GM18526 (cell line): ENCODE results near the gene OR10A4.

ENCODE experiments used
- POLR2A ChIP-seq: IDR thresholded peaks from 3 replicates; pipeline ENCODE4 v1.6.1; 2011; ENCODE audit not compliant: insufficient read length; ENCODE audit errors: extremely low read depth

Gene OR10A4, protein sequence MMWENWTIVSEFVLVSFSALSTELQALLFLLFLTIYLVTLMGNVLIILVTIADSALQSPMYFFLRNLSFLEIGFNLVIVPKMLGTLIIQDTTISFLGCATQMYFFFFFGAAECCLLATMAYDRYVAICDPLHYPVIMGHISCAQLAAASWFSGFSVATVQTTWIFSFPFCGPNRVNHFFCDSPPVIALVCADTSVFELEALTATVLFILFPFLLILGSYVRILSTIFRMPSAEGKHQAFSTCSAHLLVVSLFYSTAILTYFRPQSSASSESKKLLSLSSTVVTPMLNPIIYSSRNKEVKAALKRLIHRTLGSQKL

DNA sequence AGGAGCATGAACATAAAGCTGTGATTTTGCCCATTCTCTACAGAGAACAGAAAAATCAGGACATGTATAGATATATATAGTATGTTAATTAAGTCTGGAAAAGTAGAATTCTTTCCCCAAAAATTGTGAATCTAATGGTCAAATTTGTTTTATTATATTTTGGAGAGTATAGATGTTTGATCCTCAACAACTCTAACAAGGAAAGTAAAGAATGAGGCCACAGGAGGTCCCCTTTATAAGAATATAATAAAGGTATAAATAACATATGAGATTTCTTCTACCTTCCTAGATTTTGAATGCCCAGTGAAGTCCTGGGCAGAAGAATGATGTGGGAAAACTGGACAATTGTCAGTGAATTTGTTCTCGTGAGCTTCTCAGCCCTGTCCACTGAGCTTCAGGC, at the start of gene OR10A4:
Gene OR10A4, plus strand, starts transcription at position 301 of the 400 bp plus-strand sequence. Its CDS starts 23 bp downstream, at position 324.
- TF ChIP-seq POLR2A: no peak

DNA sequence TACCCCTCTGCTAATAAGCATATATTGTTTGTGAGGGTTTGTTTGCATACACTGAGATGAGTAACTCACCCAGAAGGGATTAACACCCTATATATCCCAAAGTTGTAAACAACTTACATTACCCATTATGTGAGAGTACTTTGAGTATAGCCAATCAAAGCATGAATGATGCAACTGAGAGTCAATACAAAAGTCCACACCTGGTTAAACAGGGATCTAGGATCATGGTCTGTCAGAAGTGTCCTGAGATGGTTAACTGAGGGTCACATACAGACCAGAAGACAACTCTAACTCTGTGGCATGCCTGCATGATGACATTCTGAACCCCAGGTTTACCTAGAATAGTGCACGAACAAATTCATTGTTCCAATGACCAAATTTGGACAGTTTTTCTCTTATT, 48.3 kb upstream of the OR10A4 start:
- no peak for TF ChIP-seq POLR2A

DNA sequence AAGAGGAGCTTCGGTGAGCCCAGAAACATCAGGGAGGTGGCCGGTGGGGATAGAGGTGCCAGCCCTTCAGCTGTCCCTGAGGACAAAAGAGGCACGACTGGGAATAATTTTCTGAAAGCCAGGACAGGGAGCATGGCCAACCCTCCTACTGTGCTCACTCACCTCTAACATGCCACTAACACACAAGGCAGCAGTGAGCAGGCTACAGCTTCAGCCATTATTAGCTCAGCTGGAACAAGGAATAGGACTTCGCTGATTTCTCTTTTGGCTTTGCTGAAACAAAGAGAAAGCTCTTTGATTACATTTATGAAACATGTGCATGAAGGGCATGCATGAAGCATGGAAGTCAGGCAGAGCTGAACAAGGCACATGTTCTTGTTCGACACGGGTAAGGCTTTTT, 43.1 kb upstream of the OR10A4 start:
- TF ChIP-seq POLR2A: no peak

DNA sequence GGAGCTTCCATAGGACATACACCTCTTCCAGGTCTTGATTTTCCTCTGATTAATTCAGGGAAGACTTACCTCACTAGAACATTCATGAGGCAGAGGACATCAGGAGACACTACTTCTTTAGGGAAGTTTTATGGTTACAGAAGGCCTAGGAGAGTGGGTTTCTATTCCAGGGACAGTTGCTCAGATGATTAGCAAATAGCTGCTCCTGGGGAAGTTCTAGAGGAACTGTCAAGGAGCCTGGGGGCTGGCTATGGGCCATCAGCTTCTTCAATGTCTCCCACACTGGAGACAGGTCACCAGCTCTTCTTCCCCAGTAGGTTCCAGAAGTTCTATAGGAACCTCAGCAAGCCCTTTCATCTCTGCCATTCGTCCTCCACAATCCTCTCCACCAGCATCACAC, 42.4 kb upstream of the OR10A4 start:
- TF ChIP-seq POLR2A: no peak

DNA sequence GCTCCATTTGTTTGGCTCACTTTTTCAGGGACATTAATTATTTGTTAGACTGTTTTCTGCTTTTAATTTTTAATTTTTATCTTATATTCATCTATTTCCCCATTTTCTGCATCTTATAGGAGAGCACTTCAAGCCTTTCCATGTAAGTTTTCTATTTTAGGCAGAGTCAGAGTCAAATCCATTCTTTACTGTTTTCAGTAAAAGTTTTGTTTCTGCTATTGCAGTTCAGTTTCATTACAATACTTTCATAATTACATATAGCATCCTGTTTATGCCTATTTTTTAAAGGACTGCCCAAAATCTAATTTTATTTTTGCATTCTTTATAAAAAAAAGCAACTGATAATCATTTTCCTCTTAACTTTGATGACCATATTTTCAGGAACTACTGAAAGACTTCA, 34.7 kb upstream of the OR10A4 start:
- no peak for TF ChIP-seq POLR2A

DNA sequence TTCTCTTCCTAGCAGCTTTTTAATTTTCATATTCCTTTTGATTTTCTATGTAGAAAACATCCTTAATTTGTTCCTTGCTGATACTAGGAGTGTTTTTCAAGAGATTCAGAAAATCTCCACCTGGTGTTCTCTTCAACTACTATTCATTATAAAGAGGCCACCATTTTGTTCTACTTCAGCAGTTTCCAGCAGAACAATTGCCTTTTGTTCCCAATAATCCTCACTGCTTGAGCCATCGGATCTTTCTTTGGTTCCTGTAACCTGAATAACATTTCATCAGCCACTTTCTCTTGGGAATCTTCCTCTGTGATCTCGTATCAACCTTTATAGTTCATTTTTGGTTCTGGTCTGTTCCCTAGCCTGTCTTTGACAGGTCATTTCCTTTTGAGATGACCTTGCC, 32.8 kb upstream of the OR10A4 start:
- TF ChIP-seq POLR2A: no peak

DNA sequence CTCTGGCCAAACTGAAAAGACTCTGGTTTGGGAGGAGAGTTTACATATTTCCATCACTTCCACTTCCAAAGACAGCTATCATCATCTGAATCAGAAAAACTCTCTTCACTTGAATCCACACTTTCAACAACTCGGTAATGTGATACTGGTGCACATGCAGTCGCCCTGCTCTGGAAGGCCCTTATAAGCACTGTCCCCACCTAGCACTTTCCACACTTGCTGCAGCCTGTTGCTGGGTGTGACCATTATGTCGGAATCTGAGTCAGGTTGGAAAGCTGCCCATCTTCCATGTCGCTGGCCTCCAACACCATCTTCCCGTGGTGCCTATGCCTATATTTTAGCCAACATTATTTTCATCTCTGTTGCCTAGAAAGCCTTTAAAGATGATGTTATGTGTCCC, 32.1 kb upstream of the OR10A4 start:
- no peak for TF ChIP-seq POLR2A

DNA sequence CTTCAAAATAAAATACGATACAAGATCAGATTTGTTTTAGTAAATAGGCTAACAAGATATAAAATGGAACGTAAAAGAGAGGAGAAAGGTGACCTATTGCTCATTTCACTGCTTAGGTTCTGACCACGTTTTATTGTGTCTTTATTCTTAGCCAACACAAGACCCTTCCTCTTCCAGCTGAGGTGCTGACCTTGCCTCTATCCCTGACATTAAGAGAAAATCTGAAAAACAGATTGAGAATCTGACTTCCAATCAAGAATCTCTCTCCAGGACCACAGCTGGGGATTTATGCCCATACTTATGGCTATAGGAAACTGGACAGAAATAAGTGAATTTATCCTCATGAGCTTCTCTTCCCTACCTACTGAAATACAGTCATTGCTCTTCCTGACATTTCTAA, 31.0 kb upstream of the OR10A4 start, which contains the start of gene OR10A5:
Gene OR10A5, plus strand, starts transcription at position 301 of the 400 bp plus-strand sequence. Its CDS starts 0 bp downstream, at position 301.
- no peak for TF ChIP-seq POLR2A

DNA sequence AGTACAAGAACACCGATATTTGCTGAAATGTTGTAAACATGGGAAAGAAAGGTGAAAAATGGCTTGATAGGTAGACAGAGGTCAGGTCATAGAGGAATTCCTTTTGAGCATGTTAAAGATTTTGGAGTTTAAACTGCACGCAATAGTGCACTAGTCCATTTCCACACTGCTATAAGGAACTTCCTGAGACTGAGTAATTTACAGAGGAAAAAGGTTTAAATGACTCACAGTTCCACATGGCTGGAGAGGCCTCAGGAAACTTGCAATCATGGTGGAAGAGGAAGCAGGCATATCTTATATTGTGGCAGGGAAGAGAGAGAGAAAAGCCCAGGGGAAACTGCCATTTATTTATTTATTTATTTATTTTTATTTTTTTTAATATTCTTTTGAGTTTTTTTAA, 25.9 kb upstream of the OR10A4 start:
- TF ChIP-seq POLR2A: no peak

DNA sequence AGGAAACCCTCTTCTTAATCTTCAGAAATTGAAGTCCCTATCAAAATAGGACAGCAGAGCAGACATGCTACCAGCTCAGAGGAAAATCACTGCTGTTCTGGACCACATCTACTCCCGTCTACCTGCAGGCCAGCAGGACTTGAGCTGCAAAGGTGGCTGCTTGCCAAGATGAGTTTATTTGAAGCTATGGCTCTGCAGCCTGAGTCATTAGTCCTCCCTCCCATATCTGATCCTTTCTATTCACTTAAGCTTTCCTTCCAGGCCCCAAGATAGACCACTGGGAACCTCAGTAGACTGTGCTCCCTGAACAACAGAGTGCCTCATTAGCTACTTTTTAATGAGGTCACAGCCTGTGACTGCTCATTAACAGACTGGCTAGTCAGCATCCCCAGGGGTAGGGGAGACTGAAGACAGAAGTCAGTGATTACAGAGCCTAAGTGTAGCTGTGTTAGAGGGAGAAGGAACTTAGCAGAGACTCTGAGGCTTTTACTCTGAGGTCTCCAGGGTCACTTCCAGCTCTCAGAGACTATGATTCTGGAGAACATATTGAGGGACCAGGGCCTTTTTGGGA, 20.4 kb upstream of the OR10A4 start:
- no peak for TF ChIP-seq POLR2A

DNA sequence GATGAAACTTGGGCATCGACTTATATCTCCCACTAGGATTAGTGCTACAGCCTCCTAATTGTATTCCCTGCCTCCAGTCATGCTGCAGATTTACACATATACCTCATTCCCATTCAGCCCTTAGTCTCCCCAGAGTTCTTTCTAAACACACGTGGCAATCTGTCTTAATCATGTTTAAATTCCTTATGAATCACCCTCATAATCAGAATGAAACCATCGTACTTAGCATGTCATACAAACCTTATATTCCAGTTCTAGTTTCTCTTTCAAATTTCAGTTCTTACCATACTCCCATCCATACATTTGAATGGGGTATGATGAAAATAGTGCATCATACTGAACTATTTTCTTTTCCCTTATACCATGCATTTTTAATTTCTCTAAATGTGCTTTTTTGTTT, 19.6 kb upstream of the OR10A4 start:
- no peak for TF ChIP-seq POLR2A

DNA sequence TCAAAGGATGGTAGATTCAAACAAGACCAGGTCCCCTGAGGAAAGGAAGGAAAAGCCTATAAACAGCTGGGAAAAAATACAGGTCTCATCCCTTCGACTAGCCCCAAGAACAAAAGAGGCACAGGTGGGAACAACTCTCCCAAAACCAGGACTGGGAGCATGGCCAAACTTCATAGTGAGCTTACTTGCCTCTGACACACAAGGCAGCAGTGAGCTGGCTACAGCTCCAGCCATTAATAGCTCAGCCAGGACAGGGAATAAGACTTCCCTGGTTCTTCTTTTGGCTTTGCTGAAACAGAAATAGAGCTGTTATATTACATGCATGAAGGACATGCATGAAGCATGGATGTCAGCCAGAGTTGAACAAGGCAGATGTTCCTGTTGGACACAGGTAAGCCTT, 13.5 kb upstream of the OR10A4 start, which contains the start of gene OR10A2:
Gene OR10A2, plus strand, starts transcription at position 97 of the 400 bp plus-strand sequence. CDS start 6,698 bp downstream, outside the sequence.
- no peak for TF ChIP-seq POLR2A

DNA sequence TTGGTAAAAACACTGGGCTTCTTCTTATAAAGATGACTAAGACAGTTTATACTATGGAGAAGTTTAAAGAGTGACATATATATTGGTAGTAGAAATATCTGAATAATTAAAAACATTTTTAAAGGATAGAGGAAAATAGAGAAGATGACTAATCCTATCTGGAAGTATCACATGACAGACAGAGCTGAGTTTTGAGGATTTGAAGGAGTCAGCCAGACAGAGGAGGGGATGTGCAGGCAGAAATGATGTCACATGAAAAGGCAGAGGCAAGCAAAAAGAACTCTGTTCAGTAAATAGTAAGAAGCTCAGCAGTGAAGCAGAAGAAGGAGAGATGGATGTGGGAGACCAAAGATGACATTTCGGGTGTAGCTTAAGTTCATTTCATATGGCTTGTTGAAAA, 12.0 kb upstream of the OR10A4 start:
- no peak for TF ChIP-seq POLR2A

DNA sequence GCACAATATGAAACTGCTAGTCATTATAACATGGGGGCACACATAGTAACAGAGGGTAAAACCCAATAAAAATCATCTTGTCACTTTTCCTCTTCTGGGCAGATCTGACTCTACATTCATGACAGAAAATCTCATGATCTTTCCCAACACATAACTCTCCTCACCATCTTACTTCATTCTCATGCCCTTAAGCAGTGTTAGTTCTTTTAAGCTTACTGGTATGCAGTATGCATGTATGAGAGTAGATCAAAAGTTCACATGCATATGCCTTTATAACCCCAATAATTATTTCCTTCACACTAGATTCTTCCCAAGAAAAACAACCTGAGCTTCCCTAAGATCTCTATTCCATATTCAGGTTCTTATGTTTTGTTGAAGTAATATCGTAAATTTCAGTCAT, 5.1 kb upstream of the OR10A4 start:
- TF ChIP-seq POLR2A: no peak

DNA sequence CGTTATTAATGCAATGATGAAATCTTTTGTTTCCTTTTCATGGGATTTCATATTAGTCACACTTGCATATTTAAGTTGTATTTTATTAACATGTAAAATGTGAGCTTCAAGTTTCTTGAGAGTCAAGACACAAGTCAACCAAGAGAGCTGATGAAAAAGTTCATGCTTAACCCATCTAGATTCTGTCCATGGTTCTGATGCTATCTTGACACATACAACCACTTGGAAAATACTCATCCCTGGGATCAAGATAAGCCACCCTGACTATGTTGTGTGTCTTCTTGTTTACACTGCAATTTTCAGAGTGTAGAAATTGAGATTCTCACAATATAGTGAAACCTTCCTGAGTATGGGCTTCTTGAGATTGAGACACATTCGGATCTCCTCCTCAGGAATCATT, 664 bp upstream of the OR10A4 start:
- no peak for TF ChIP-seq POLR2A

DNA sequence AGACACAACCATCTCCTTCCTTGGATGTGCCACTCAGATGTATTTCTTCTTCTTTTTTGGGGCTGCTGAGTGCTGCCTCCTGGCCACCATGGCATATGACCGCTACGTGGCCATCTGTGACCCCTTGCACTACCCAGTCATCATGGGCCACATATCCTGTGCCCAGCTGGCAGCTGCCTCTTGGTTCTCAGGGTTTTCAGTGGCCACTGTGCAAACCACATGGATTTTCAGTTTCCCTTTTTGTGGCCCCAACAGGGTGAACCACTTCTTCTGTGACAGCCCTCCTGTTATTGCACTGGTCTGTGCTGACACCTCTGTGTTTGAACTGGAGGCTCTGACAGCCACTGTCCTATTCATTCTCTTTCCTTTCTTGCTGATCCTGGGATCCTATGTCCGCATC, 489 bp downstream of the OR10A4 start:
- no peak for TF ChIP-seq POLR2A

DNA sequence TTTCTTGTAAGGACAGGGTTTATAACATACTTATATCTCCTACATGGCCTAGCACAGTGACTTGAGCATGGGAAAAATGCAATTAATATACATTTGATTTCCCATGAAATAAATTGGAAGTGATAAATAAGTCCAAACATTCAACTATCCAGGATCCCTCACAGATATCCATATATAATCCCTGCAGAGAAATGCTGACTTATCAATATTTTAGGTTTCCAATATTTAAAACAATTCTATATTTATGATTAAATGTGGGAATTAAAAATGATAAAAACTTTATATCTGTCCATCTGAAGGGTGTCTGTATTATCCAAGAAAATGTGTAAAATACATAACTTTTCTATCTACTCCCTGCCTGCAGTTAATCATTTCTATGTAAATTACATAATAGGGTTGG, 6.3 kb downstream of the OR10A4 start:
- no peak for TF ChIP-seq POLR2A
